Measurements from ENCODE around the gene ABO. TPM values are rescaled to one million over a fixed set of nuclear protein-coding genes. Genes with fewer than 3 reads are reported as not detected.
"Not testable (repeated sequence)": the region's sequence is repeated elsewhere in the genome, so short reads cannot be mapped to it uniquely, and the experiment has no call there.

The ABO gene
- total and polyA plus RNA-seq, 2 donors = 0.14 to 1.3 TPM

DNA sequence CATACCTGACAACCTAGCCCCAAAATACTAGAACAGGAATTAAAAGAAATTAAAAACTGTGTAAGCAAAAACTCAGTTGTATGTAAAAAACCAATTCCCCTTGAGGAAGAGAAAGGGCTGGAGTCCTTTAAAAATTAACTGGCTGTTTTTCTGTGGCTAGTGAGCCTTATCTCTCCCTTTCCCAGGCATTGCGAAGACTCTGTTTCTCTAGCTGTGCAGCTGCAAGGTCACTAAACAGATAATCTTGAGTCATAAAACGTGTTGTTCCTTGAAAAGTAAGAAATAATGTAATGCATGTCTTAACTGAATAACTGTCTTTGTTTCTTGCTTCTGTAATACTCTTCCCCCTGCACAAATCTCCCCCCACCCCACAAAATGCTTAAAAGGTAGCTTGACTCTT lies 5.9 kb downstream of the ABO start:
- H3K4me3 ChIP-seq (ENCODE audit: low read length in 2 of 2); H3K36me3 ChIP-seq (ENCODE audit: control insufficient read depth in 2 of 2, insufficient read depth in 2 of 2, low read length in 1 of 2); H3K4me1 ChIP-seq (ENCODE audit: control insufficient read depth in 2 of 2, insufficient read depth in 2 of 2, low read length in 2 of 2); H3K27ac ChIP-seq (ENCODE audit: low read depth in 1 of 2, low read length in 1 of 2); DNase-seq (ENCODE audit: low read depth in 6 of 9, low spot score in 9 of 9); H3K9me3 ChIP-seq (ENCODE audit: control insufficient read depth in 2 of 2, insufficient read depth in 1 of 2, low read length in 1 of 2): not testable (repeated sequence)
- 92% methylated on average over 2 of the region's 2 CpGs for WGBS
- peaks cover 11 to 21% of the 10 kb centered on the region in 2 donors for H3K27me3 ChIP-seq (ENCODE audit: control insufficient read depth in 2 of 2, insufficient read depth in 1 of 2, low read length in 1 of 2)

- WGBS = 85% methylated on average over 9 of the region's 9 CpGs
- no peaks in the 10 kb centered on the region for H3K4me1 ChIP-seq (ENCODE audit: control insufficient read depth in 2 of 2, insufficient read depth in 2 of 2, low read length in 2 of 2)
- no peak for DNase-seq (ENCODE audit: low read depth in 6 of 9, low spot score in 9 of 9)
- H3K27me3 ChIP-seq (ENCODE audit: control insufficient read depth in 2 of 2, insufficient read depth in 1 of 2, low read length in 1 of 2) = peaks cover 4 to 15% of the 10 kb centered on the region in 2 donors
- no peak overlapping the region for H3K27ac ChIP-seq (ENCODE audit: low read depth in 1 of 2, low read length in 1 of 2)
- no peaks in the 10 kb centered on the region for H3K36me3 ChIP-seq (ENCODE audit: control insufficient read depth in 2 of 2, insufficient read depth in 2 of 2, low read length in 1 of 2)
- no peaks in the 10 kb centered on the region for H3K9me3 ChIP-seq (ENCODE audit: control insufficient read depth in 2 of 2, insufficient read depth in 1 of 2, low read length in 1 of 2)
- no peak overlapping the region for H3K4me3 ChIP-seq (ENCODE audit: low read length in 2 of 2)
Observed at GRCh38 chr9:133268335-133269056, 6.5 kb downstream of the ABO start.

GRCh38 chr9:133264235-133264764 lies 10.7 kb downstream of the ABO start:
- no peak for DNase-seq (ENCODE audit: low read depth in 6 of 9, low spot score in 9 of 9)
- no peak overlapping the region for H3K4me3 ChIP-seq (ENCODE audit: low read length in 2 of 2)
- no peaks in the 10 kb centered on the region for H3K4me1 ChIP-seq (ENCODE audit: control insufficient read depth in 2 of 2, insufficient read depth in 2 of 2, low read length in 2 of 2)
- no peak overlapping the region for H3K27ac ChIP-seq (ENCODE audit: low read depth in 1 of 2, low read length in 1 of 2)
- H3K27me3 ChIP-seq (ENCODE audit: control insufficient read depth in 2 of 2, insufficient read depth in 1 of 2, low read length in 1 of 2) = no peaks in the 10 kb centered on the region
- 98% methylated on average over 8 of the region's 8 CpGs for WGBS
- H3K9me3 ChIP-seq (ENCODE audit: control insufficient read depth in 2 of 2, insufficient read depth in 1 of 2, low read length in 1 of 2) = no peaks in the 10 kb centered on the region
- no peaks in the 10 kb centered on the region for H3K36me3 ChIP-seq (ENCODE audit: control insufficient read depth in 2 of 2, insufficient read depth in 2 of 2, low read length in 1 of 2)

- Histone ChIP-seq H3K27ac (ENCODE audit: low read depth in 1 of 2, low read length in 1 of 2) (no peak overlapping the region), H3K36me3 (ENCODE audit: control insufficient read depth in 2 of 2, insufficient read depth in 2 of 2, low read length in 1 of 2) (no peaks in the 10 kb centered on the region), H3K4me1 (ENCODE audit: control insufficient read depth in 2 of 2, insufficient read depth in 2 of 2, low read length in 2 of 2) (peaks cover 0 to under 1% of the 10 kb centered on the region in 2 donors), H3K9me3 (ENCODE audit: control insufficient read depth in 2 of 2, insufficient read depth in 1 of 2, low read length in 1 of 2) (no peaks in the 10 kb centered on the region), H3K4me3 (ENCODE audit: low read length in 2 of 2) (no peak overlapping the region), H3K27me3 (ENCODE audit: control insufficient read depth in 2 of 2, insufficient read depth in 1 of 2, low read length in 1 of 2) (no peaks in the 10 kb centered on the region)
- no peak for DNase-seq (ENCODE audit: low read depth in 6 of 9, low spot score in 9 of 9)
- 97% methylated on average over 10 of the region's 10 CpGs for WGBS
Observed at GRCh38 chr9:133263557-133263956, 11.4 kb downstream of the ABO start.

GRCh38 chr9:133262226-133262625 lies 12.8 kb downstream of the ABO start:
- Histone ChIP-seq H3K36me3 (ENCODE audit: control insufficient read depth in 2 of 2, insufficient read depth in 2 of 2, low read length in 1 of 2) (no peaks in the 10 kb centered on the region), H3K27me3 (ENCODE audit: control insufficient read depth in 2 of 2, insufficient read depth in 1 of 2, low read length in 1 of 2) (no peaks in the 10 kb centered on the region), H3K9me3 (ENCODE audit: control insufficient read depth in 2 of 2, insufficient read depth in 1 of 2, low read length in 1 of 2) (no peaks in the 10 kb centered on the region), H3K4me3 (ENCODE audit: low read length in 2 of 2) (no peak overlapping the region), H3K4me1 (ENCODE audit: control insufficient read depth in 2 of 2, insufficient read depth in 2 of 2, low read length in 2 of 2) (peaks cover 2 to 14% of the 10 kb centered on the region in 2 donors), H3K27ac (ENCODE audit: low read depth in 1 of 2, low read length in 1 of 2) (no peak overlapping the region)
- 96% methylated on average over 11 of the region's 11 CpGs for WGBS
- DNase-seq (ENCODE audit: low read depth in 6 of 9, low spot score in 9 of 9) = no peak

GRCh38 chr9:133261753-133262120 lies 13.3 kb downstream of the ABO start:
- Histone ChIP-seq H3K9me3 (ENCODE audit: control insufficient read depth in 2 of 2, insufficient read depth in 1 of 2, low read length in 1 of 2) (no peaks in the 10 kb centered on the region), H3K36me3 (ENCODE audit: control insufficient read depth in 2 of 2, insufficient read depth in 2 of 2, low read length in 1 of 2) (no peaks in the 10 kb centered on the region), H3K4me1 (ENCODE audit: control insufficient read depth in 2 of 2, insufficient read depth in 2 of 2, low read length in 2 of 2) (peaks cover 2 to 17% of the 10 kb centered on the region in 2 donors), H3K27me3 (ENCODE audit: control insufficient read depth in 2 of 2, insufficient read depth in 1 of 2, low read length in 1 of 2) (no peaks in the 10 kb centered on the region), H3K27ac (ENCODE audit: low read depth in 1 of 2, low read length in 1 of 2) (no peak overlapping the region), H3K4me3 (ENCODE audit: low read length in 2 of 2) (no peak overlapping the region)
- WGBS = 93% methylated on average over 5 of the region's 5 CpGs
- no peak for DNase-seq (ENCODE audit: low read depth in 6 of 9, low spot score in 9 of 9)

- no peak overlapping the region for H3K4me3 ChIP-seq (ENCODE audit: low read length in 2 of 2)
- no peaks in the 10 kb centered on the region for H3K9me3 ChIP-seq (ENCODE audit: control insufficient read depth in 2 of 2, insufficient read depth in 1 of 2, low read length in 1 of 2)
- H3K27me3 ChIP-seq (ENCODE audit: control insufficient read depth in 2 of 2, insufficient read depth in 1 of 2, low read length in 1 of 2) = no peaks in the 10 kb centered on the region
- 90% methylated on average over 18 of the region's 18 CpGs for WGBS
- no peak for DNase-seq (ENCODE audit: low read depth in 6 of 9, low spot score in 9 of 9)
- H3K27ac ChIP-seq (ENCODE audit: low read depth in 1 of 2, low read length in 1 of 2) = no peak overlapping the region
- no peaks in the 10 kb centered on the region for H3K36me3 ChIP-seq (ENCODE audit: control insufficient read depth in 2 of 2, insufficient read depth in 2 of 2, low read length in 1 of 2)
- peaks cover 2 to 17% of the 10 kb centered on the region in 2 donors for H3K4me1 ChIP-seq (ENCODE audit: control insufficient read depth in 2 of 2, insufficient read depth in 2 of 2, low read length in 2 of 2)
Observed at GRCh38 chr9:133261103-133261752, 13.8 kb downstream of the ABO start.

GRCh38 chr9:133260334-133261102 lies 14.5 kb downstream of the ABO start:
- H3K27me3 ChIP-seq (ENCODE audit: control insufficient read depth in 2 of 2, insufficient read depth in 1 of 2, low read length in 1 of 2) = no peaks in the 10 kb centered on the region
- H3K4me1 ChIP-seq (ENCODE audit: control insufficient read depth in 2 of 2, insufficient read depth in 2 of 2, low read length in 2 of 2) = peaks cover 2 to 17% of the 10 kb centered on the region in 2 donors
- no peaks in the 10 kb centered on the region for H3K36me3 ChIP-seq (ENCODE audit: control insufficient read depth in 2 of 2, insufficient read depth in 2 of 2, low read length in 1 of 2)
- no peak overlapping the region for H3K4me3 ChIP-seq (ENCODE audit: low read length in 2 of 2)
- no peaks in the 10 kb centered on the region for H3K9me3 ChIP-seq (ENCODE audit: control insufficient read depth in 2 of 2, insufficient read depth in 1 of 2, low read length in 1 of 2)
- no peak for DNase-seq (ENCODE audit: low read depth in 6 of 9, low spot score in 9 of 9)
- H3K27ac ChIP-seq (ENCODE audit: low read depth in 1 of 2, low read length in 1 of 2) = no peak overlapping the region
- WGBS = 95% methylated on average over 9 of the region's 9 CpGs

Measured in thymus (tissue), 11 donors.